Measurements from ENCODE around the gene PDE4B. TPM values are rescaled to one million over a fixed set of nuclear protein-coding genes. Genes with fewer than 3 reads are reported as not detected.
"Not testable (repeated sequence)": the region's sequence is repeated elsewhere in the genome, so short reads cannot be mapped to it uniquely, and the experiment has no call there.

PDE4B gene
- polyA plus RNA-seq, 2 of the 4 experiments (the other 2 are of a cell fraction): 20.2 to 56.8 TPM

DNA sequence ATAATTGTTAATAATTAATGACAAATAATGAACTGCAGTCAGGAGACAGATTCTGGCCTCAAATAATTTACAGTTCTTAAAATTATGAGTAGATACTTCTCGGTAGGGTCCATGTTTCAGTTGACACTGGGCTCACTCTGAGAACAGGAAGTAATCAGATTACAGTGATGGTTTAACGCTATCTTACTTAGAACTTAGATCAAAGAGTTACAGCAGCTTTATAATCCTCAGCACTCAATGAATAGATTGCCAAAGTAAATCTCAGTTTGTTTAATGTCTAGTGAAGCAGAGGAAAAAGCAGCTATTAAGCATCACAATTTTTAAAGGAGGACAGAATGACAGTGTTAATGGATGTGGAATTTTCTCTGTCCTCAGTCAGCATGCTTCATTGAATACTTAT is 79.6 kb downstream of the PDE4B start (continued):
- TF ChIP-seq JUNB (IDR thresholded peaks at IDR 0.05) (no peak), FOXS1 (CRISPR knock-in tag; IDR thresholded peaks at IDR 0.05) (no peak), RCOR1 (IDR thresholded peaks at IDR 0.05; ENCODE audit: low read depth, low read length) (no peak), HOXB5 (CRISPR knock-in tag; IDR thresholded peaks at IDR 0.05) (no peak), SREBF2 (IDR thresholded peaks at IDR 0.05) (no peak), FOSB (CRISPR knock-in tag; IDR thresholded peaks at IDR 0.05) (no peak)

- H3K4me1 ChIP-seq; DNase-seq (ENCODE audit: low read depth in 1 of 2, low spot score in 1 of 2); H3K4me2 ChIP-seq; ATAC-seq; FAIRE-seq; H3K27ac ChIP-seq; CTCF ChIA-PET; H3K9me3 ChIP-seq; H3K4me3 ChIP-seq; POLR2A ChIA-PET: not testable (repeated sequence)
- WGBS (ENCODE audit: missing lambda C conversion rate): 24% methylated on average over 3 of the region's 3 CpGs
Measured at GRCh38 chr1:65878342-65878741, 85.6 kb downstream of the PDE4B start.

GRCh38 chr1:65880611-65881010 is 87.9 kb downstream of the PDE4B start:
- ChIA-PET POLR2A (no interaction called here), CTCF (no interaction called here)
- H3K4me3 ChIP-seq: no peak overlapping the region
- no peaks in the 10 kb centered on the region for H3K4me1 ChIP-seq
- H3K27ac ChIP-seq: no peak overlapping the region
- 41% methylated on average over 4 of the region's 4 CpGs for WGBS (ENCODE audit: missing lambda C conversion rate)
- H3K9me3 ChIP-seq: no peaks in the 10 kb centered on the region; the same call in 2 of the 3 replicates
- ATAC-seq (no peak), DNase-seq (ENCODE audit: low read depth in 1 of 2, low spot score in 1 of 2) (no peak), FAIRE-seq (no peak)
- TF ChIP-seq HOXA7 (CRISPR knock-in tag; IDR thresholded peaks at IDR 0.05): no peak
- TF ChIP-seq ZSCAN20 (CRISPR knock-in tag; IDR thresholded peaks at IDR 0.05): no peak
- no peak for TF ChIP-seq CHD4 (IDR thresholded peaks at IDR 0.05; ENCODE audit: borderline replicate concordance)
- TF ChIP-seq TP53 (CRISPR knock-in tag; IDR thresholded peaks at IDR 0.05): no peak
- TF ChIP-seq CEBPB (IDR thresholded peaks at IDR 0.05): no peak
- no peak for TF ChIP-seq ESRRA (IDR thresholded peaks at IDR 0.05; ENCODE audit: borderline replicate concordance, low read length)
- no peak for TF ChIP-seq POLR2AphosphoS2 (conservative IDR thresholded peaks at IDR 0.05; ENCODE audit: low read length)
- TF ChIP-seq HOXB13 (CRISPR knock-in tag; IDR thresholded peaks at IDR 0.05; ENCODE audit: low read depth): no peak
- TF ChIP-seq RARB (CRISPR knock-in tag; IDR thresholded peaks at IDR 0.05): no peak
- no peak for TF ChIP-seq RFX5 (IDR thresholded peaks at IDR 0.05)
- TF ChIP-seq NR3C1 (IDR thresholded peaks at IDR 0.05): no peak
- no peak overlapping the region for H3K4me2 ChIP-seq

DNA sequence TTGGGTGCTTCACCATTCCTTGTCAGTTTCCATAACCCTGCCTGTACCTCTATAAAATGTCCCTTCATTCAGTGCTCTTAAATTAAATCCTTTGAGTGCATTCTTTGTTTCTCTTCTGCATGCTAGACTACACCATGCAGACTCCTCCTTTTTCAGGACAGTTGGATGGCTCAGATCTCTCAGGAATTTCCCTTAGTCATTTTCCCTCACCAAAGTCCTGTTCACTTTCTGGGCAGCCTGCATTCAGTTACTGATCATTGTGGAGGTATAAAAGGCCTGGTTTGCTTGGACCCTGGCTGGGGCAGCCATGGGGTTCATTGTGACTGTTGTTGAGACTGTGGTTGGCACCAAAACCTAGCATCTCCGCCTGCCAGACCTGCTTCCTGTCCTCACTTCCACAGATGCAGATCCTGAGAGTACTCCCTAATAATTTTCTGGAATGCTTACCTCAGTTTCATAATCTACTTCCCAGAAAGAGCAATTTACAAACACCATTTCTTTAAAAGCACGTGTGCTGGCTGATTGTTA is 88.4 kb downstream of the PDE4B start:
- WGBS (ENCODE audit: missing lambda C conversion rate): 33% methylated on average over 2 of the region's 2 CpGs
- DNase-seq (ENCODE audit: low read depth in 1 of 2, low spot score in 1 of 2) (no peak), FAIRE-seq (no peak), ATAC-seq (no peak; a peak in 1 of 6 replicates)
- TF ChIP-seq, protein P1, sequence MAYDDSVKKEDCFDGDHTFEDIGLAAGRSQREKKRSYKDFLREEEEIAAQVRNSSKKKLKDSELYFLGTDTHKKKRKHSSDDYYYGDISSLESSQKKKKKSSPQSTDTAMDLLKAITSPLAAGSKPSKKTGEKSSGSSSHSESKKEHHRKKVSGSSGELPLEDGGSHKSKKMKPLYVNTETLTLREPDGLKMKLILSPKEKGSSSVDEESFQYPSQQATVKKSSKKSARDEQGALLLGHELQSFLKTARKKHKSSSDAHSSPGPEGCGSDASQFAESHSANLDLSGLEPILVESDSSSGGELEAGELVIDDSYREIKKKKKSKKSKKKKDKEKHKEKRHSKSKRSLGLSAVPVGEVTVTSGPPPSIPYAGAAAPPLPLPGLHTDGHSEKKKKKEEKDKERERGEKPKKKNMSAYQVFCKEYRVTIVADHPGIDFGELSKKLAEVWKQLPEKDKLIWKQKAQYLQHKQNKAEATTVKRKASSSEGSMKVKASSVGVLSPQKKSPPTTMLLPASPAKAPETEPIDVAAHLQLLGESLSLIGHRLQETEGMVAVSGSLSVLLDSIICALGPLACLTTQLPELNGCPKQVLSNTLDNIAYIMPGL (CRISPR knock-in tag; IDR thresholded peaks at IDR 0.05; ENCODE audit: borderline replicate concordance): no peak
- no peak for TF ChIP-seq CHD2 (IDR thresholded peaks at IDR 0.05; ENCODE audit: low read length, partially characterized antibody)
- no peak for TF ChIP-seq FOSB (CRISPR knock-in tag; IDR thresholded peaks at IDR 0.05)
- TF ChIP-seq HOXA7 (CRISPR knock-in tag; IDR thresholded peaks at IDR 0.05): no peak
- no peak for TF ChIP-seq MAZ (IDR thresholded peaks at IDR 0.05; ENCODE audit: borderline replicate concordance, low read depth, low read length)
- no peak for TF ChIP-seq JUNB (IDR thresholded peaks at IDR 0.05)
- no peak for TF ChIP-seq REST (IDR thresholded peaks at IDR 0.05)
- TF ChIP-seq ZC3H11A (IDR thresholded peaks at IDR 0.05): no peak
- no peak for TF ChIP-seq JUN (IDR thresholded peaks at IDR 0.05)
- no peak for TF ChIP-seq NPAS2 (CRISPR knock-in tag; IDR thresholded peaks at IDR 0.05; ENCODE audit: borderline replicate concordance)
- TF ChIP-seq, protein P2, sequence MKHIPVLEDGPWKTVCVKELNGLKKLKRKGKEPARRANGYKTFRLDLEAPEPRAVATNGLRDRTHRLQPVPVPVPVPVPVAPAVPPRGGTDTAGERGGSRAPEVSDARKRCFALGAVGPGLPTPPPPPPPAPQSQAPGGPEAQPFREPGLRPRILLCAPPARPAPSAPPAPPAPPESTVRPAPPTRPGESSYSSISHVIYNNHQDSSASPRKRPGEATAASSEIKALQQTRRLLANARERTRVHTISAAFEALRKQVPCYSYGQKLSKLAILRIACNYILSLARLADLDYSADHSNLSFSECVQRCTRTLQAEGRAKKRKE (CRISPR knock-in tag; IDR thresholded peaks at IDR 0.05; ENCODE audit: low read depth): no peak
- no peak for TF ChIP-seq POLR2A (IDR thresholded peaks at IDR 0.05; ENCODE audit: low read length)
- TF ChIP-seq TFCP2L1 (CRISPR knock-in tag; IDR thresholded peaks at IDR 0.05): no peak
- TF ChIP-seq NFE2L2 (conservative IDR thresholded peaks at IDR 0.05; ENCODE audit: low read length): no peak
- no peak for TF ChIP-seq CHD4 (IDR thresholded peaks at IDR 0.05; ENCODE audit: borderline replicate concordance)
- no peak for TF ChIP-seq NR3C1 (IDR thresholded peaks at IDR 0.05)
- H3K27ac ChIP-seq: no peak overlapping the region
- H3K4me2 ChIP-seq: no peak overlapping the region
- ChIA-PET CTCF (no interaction called here), POLR2A (no interaction called here)
- no peaks in the 10 kb centered on the region; the same call in 2 of the 3 replicates for H3K9me3 ChIP-seq
- no peak overlapping the region for H3K4me3 ChIP-seq
- no peaks in the 10 kb centered on the region for H3K4me1 ChIP-seq

All from A549 (cell line).